HepG2 (cell line): Measurements from ENCODE around the gene GALK2. TPM values are rescaled to one million over a fixed set of nuclear protein-coding genes. Genes with fewer than 3 reads are reported as not detected.

ENCODE experiments used
- CHD4 ChIP-seq: fragments of 200-600 bp; sonication (generic); IDR thresholded peaks from 2 replicates; pipeline ENCODE4 v1.7.0; 2017; ENCODE audit warnings: mild to moderate bottlenecking, low read length, borderline replicate concordance
- FOSL2 ChIP-seq: sonication (generic); formaldehyde crosslinking; IDR thresholded peaks from 2 replicates; pipeline ENCODE4 v1.4.0; 2020; ENCODE audit warnings: missing genetic modification reagents
- IRX3 ChIP-seq: sonication (generic); formaldehyde crosslinking; IDR thresholded peaks from 2 replicates; pipeline ENCODE4 v1.8.1; 2023; ENCODE audit warnings: mild to moderate bottlenecking, low read depth, missing genetic modification reagents, borderline replicate concordance
- KAT8 ChIP-seq: IDR thresholded peaks from 2 replicates; pipeline ENCODE4 v1.6.1; 2016; ENCODE audit warnings: missing genetic modification reagents, missing compliant biosample characterization
- RARA ChIP-seq: IDR thresholded peaks from 2 replicates; pipeline ENCODE4 v1.6.1; 2016; ENCODE audit warnings: missing genetic modification reagents, missing compliant biosample characterization
- SNAI1 ChIP-seq: sonication (generic); formaldehyde crosslinking; IDR thresholded peaks from 2 replicates; pipeline ENCODE4 v1.5.0; 2020; ENCODE audit warnings: mild to moderate bottlenecking, missing genetic modification reagents, borderline replicate concordance
- SYNCRIP ChIP-seq: fragments of 200-400 bp; formaldehyde crosslinking; IDR thresholded peaks from 2 replicates; pipeline ENCODE4 v1.6.1; 2018; ENCODE audit warnings: mild to moderate bottlenecking, low read depth, low read length; ENCODE audit not compliant: insufficient read depth
- ZNF382 ChIP-seq: sonication (generic); formaldehyde crosslinking; IDR thresholded peaks from 2 replicates; pipeline ENCODE4 v1.5.0; 2020; ENCODE audit warnings: missing genetic modification reagents, mild to moderate bottlenecking, borderline replicate concordance
- ZNF441 ChIP-seq: sonication (generic); formaldehyde crosslinking; IDR thresholded peaks from 2 replicates; pipeline ENCODE4 v1.7.0; 2021; ENCODE audit warnings: missing genetic modification reagents, borderline replicate concordance
- ZNF562 ChIP-seq: sonication (generic); formaldehyde crosslinking; IDR thresholded peaks from 2 replicates; pipeline ENCODE4 v1.8.0; 2022; ENCODE audit warnings: missing genetic modification reagents, borderline replicate concordance
- ZNF605 ChIP-seq: sonication (generic); formaldehyde crosslinking; IDR thresholded peaks from 2 replicates; pipeline ENCODE4 v1.8.0; 2022; ENCODE audit warnings: mild to moderate bottlenecking, missing genetic modification reagents
- ZNF672 ChIP-seq: sonication (generic); formaldehyde crosslinking; IDR thresholded peaks from 2 replicates; pipeline ENCODE4 v1.8.1; 2022; ENCODE audit warnings: missing genetic modification reagents
- ZNF878 ChIP-seq: sonication (generic); formaldehyde crosslinking; IDR thresholded peaks from 2 replicates; pipeline ENCODE4 v1.8.1; 2023; ENCODE audit warnings: mild to moderate bottlenecking, missing genetic modification reagents, moderate library complexity
- polyA plus RNA-seq, 8 experiments: library from polyadenylated mRNA; depleted of rRNA in 3 of 8; stranded (reverse) in 7 of 8; unstranded in 1 of 8; fragments of >200 nt; fragmentation: Illumina TruSeq in 4 of 8; extraction: Trizol in 4 of 8; gene quantifications; 2 replicates each; pipeline versions ENCODE4 v1.2.1 to v1.2.3, GENCODE V29; 2011 to 2016; ENCODE audit warnings: low read depth in 4 of 8, missing spikeins in 1 of 8, mixed read lengths in 1 of 8; ENCODE audit not compliant: insufficient read depth in 1 of 8
- total RNA-seq, 5 experiments: library from RNA; depleted of rRNA; stranded (reverse); fragments of >200 nt; fragmentation: Illumina TruSeq; extraction: Trizol; gene quantifications; 2 replicates each; pipeline ENCODE4 v1.2.3, GENCODE V29; 2016; ENCODE audit warnings: low read depth in 1 of 5
- TF ChIP-seq, protein P1 (sequence below): sonication (generic); formaldehyde crosslinking; IDR thresholded peaks from 2 replicates; pipeline ENCODE4 v1.4.0; 2020; ENCODE audit warnings: mild to moderate bottlenecking, missing genetic modification reagents
- TF ChIP-seq, protein P2 (sequence below), 2 experiments: sonication (generic) in 1 of 2; formaldehyde crosslinking in 1 of 2; IDR thresholded peaks; 2 replicates each; pipeline versions ENCODE4 v1.6.1 to v1.9.0; 2014 to 2022; ENCODE audit warnings: antibody characterized with exemption in 1 of 2, borderline replicate concordance in 1 of 2, inconsistent platforms in 1 of 2, low read depth in 1 of 2, missing genetic modification reagents in 1 of 2

Gene GALK2
- total and polyA plus RNA-seq, 2 of the 13 experiments (the other 11 are each of a cell fraction or from before 2014, with no cell fraction given) = 17.6 to 32.8 TPM

DNA sequence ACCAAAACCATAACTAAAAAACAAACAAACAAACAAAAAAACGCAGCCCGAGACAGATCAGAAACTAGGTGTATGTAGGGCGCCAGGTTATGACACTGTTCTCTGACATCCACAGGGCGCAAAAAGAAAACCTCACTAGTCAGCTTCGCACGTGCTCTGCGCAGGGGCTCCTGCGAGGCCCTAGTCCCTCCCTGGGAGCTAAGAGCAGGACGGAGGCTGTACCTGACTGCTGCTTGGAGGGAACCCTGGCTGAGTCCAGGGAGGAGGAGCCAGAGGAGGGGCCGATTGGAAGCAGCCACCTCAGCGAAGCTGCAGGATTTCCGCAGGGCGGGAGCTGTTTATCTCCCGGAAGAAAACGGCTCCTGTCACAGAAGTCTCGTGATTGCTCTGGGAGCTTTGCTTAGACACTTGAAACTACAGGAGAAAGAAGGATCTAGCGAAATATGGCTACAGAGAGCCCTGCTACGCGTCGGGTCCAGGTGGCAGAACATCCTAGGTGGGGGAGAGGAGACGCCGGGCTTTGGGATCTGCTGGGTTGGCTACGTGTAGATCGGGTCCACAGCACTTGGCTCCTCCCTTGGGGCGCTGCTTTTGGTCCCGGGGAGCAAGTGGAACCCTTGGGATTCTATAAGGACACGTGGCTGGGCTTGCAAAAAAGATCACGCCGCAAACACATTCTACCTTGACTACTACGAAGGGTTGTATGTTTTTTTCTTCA, at the start of gene GALK2 (continued):
- TF ChIP-seq ZNF562 (CRISPR knock-in tag) (no peak), CHD4 (no peak), FOSL2 (CRISPR knock-in tag) (peak; percentile 31; the same call in 1 of the 2 replicates), KAT8 (CRISPR knock-in tag) (peak; percentile 87), ZNF441 (peak; percentile 78; the same call in 1 of the 2 replicates), SYNCRIP (no peak), SNAI1 (CRISPR knock-in tag) (peak; percentile 56; the same call in 1 of the 2 replicates), ZNF382 (CRISPR knock-in tag) (no peak), ZNF878 (CRISPR knock-in tag) (peak; percentile 89), ZNF605 (CRISPR knock-in tag) (peak; percentile 66; the same call in 1 of the 2 replicates), IRX3 (CRISPR knock-in tag) (no peak), RARA (CRISPR knock-in tag) (no peak), ZNF672 (CRISPR knock-in tag) (no peak)
- TF ChIP-seq, protein P1, sequence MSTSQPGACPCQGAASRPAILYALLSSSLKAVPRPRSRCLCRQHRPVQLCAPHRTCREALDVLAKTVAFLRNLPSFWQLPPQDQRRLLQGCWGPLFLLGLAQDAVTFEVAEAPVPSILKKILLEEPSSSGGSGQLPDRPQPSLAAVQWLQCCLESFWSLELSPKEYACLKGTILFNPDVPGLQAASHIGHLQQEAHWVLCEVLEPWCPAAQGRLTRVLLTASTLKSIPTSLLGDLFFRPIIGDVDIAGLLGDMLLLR = 0 out of 2 replicates have a peak, but pooled peaks have one; percentile 27
- TF ChIP-seq, protein P2, sequence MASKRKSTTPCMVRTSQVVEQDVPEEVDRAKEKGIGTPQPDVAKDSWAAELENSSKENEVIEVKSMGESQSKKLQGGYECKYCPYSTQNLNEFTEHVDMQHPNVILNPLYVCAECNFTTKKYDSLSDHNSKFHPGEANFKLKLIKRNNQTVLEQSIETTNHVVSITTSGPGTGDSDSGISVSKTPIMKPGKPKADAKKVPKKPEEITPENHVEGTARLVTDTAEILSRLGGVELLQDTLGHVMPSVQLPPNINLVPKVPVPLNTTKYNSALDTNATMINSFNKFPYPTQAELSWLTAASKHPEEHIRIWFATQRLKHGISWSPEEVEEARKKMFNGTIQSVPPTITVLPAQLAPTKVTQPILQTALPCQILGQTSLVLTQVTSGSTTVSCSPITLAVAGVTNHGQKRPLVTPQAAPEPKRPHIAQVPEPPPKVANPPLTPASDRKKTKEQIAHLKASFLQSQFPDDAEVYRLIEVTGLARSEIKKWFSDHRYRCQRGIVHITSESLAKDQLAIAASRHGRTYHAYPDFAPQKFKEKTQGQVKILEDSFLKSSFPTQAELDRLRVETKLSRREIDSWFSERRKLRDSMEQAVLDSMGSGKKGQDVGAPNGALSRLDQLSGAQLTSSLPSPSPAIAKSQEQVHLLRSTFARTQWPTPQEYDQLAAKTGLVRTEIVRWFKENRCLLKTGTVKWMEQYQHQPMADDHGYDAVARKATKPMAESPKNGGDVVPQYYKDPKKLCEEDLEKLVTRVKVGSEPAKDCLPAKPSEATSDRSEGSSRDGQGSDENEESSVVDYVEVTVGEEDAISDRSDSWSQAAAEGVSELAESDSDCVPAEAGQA (IDR thresholded peaks at IDR 0.05; ENCODE audit: low read depth) = no peak; the same call in 1 of the 2 replicates
- TF ChIP-seq, protein P2 (CRISPR knock-in tag; IDR thresholded peaks at IDR 0.05; ENCODE audit: borderline replicate concordance) = 0 out of 2 replicates have a peak, but pooled peaks have one; percentile 19
